Ammon's horn (tissue), 1 donor: Measurements from ENCODE around the gene PLXND1.
"Not testable (repeated sequence)": the region's sequence is repeated elsewhere in the genome, so short reads cannot be mapped to it uniquely, and the experiment has no call there.

Experiments
- DNase-seq: peaks from one replicate; pipeline ENCODE4 v3.0.0-alpha.2; 2016; ENCODE audit warnings: low spot score

PLXND1 gene

GRCh38 chr3:129526121-129526900, 80.2 kb downstream of the PLXND1 start:
- DNase-seq: peak; percentile 51

- no peak for DNase-seq
Measured at GRCh38 chr3:129525341-129525968, 81.0 kb downstream of the PLXND1 start.

- DNase-seq: no peak
Measured at GRCh38 chr3:129524081-129524480, 82.4 kb downstream of the PLXND1 start.

GRCh38 chr3:129522953-129523352, 83.5 kb downstream of the PLXND1 start:
- no peak for DNase-seq

GRCh38 chr3:129521611-129522010, 84.9 kb downstream of the PLXND1 start:
- no peak for DNase-seq

GRCh38 chr3:129520960-129521359, 85.5 kb downstream of the PLXND1 start:
- no peak for DNase-seq

- no peak for DNase-seq
Measured at GRCh38 chr3:129519896-129520715, 86.4 kb downstream of the PLXND1 start.

GRCh38 chr3:129519449-129519848, 87.0 kb downstream of the PLXND1 start:
- DNase-seq: no peak

- DNase-seq: no peak
Measured at GRCh38 chr3:129518581-129518980, 87.9 kb downstream of the PLXND1 start.

- DNase-seq: no peak
Measured at GRCh38 chr3:129518038-129518561, 88.4 kb downstream of the PLXND1 start.

GRCh38 chr3:129517516-129517915, 89.0 kb downstream of the PLXND1 start:
- no peak for DNase-seq

GRCh38 chr3:129515821-129516432, 90.5 kb downstream of the PLXND1 start:
- not testable (repeated sequence) for DNase-seq

- DNase-seq: not testable (repeated sequence)
Measured at GRCh38 chr3:129515108-129515820, 91.2 kb downstream of the PLXND1 start.

GRCh38 chr3:129514563-129514962, 91.9 kb downstream of the PLXND1 start:
- DNase-seq: no peak

GRCh38 chr3:129514110-129514509, 92.4 kb downstream of the PLXND1 start:
- DNase-seq: no peak

GRCh38 chr3:129513705-129514104, 92.8 kb downstream of the PLXND1 start:
- DNase-seq: no peak

GRCh38 chr3:129512595-129512994, 93.9 kb downstream of the PLXND1 start:
- DNase-seq: no peak

GRCh38 chr3:129507181-129507831, 99.2 kb downstream of the PLXND1 start:
- DNase-seq: peak; percentile 86

- DNase-seq: no peak
Measured at GRCh38 chr3:129506231-129506742, 100.2 kb downstream of the PLXND1 start.

- DNase-seq: no peak
Measured at GRCh38 chr3:129505341-129505740, 101.1 kb downstream of the PLXND1 start.
